Measurements from ENCODE around the gene MDGA2.

MDGA2 gene

GRCh38 chr14:47012533-47013280, 662.7 kb downstream of the MDGA2 start:
- no peaks in the 10 kb centered on the region for H3K36me3 Mint-ChIP-seq (ENCODE audit: low read depth)
- no peak overlapping the region for H3K4me3 Mint-ChIP-seq
- H3K27me3 Mint-ChIP-seq (ENCODE audit: low read depth): no peaks in the 10 kb centered on the region
- no peak overlapping the region for H3K27ac Mint-ChIP-seq
- no peak for TF ChIP-seq CTCF (IDR thresholded peaks at IDR 0.05; ENCODE audit: unreplicated experiment in 3 of 3)
- peaks cover 6% of the 10 kb centered on the region for H3K4me1 Mint-ChIP-seq
- no peaks in the 10 kb centered on the region for H3K9me3 Mint-ChIP-seq

- Mint-ChIP-seq H3K36me3 (ENCODE audit: low read depth) (no peaks in the 10 kb centered on the region), H3K4me3 (no peak overlapping the region), H3K27ac (no peak overlapping the region), H3K27me3 (ENCODE audit: low read depth) (no peaks in the 10 kb centered on the region), H3K9me3 (no peaks in the 10 kb centered on the region), H3K4me1 (peaks cover 6% of the 10 kb centered on the region)
- no peak for TF ChIP-seq CTCF (IDR thresholded peaks at IDR 0.05; ENCODE audit: unreplicated experiment in 3 of 3)
Measured at GRCh38 chr14:47009615-47010014, 665.8 kb downstream of the MDGA2 start.

GRCh38 chr14:47008732-47009131, 666.7 kb downstream of the MDGA2 start:
- H3K27me3 Mint-ChIP-seq (ENCODE audit: low read depth): no peaks in the 10 kb centered on the region
- no peaks in the 10 kb centered on the region for H3K9me3 Mint-ChIP-seq
- H3K27ac Mint-ChIP-seq: no peak overlapping the region
- no peak overlapping the region for H3K4me3 Mint-ChIP-seq
- no peaks in the 10 kb centered on the region for H3K36me3 Mint-ChIP-seq (ENCODE audit: low read depth)
- H3K4me1 Mint-ChIP-seq: peaks cover 6% of the 10 kb centered on the region
- no peak for TF ChIP-seq CTCF (IDR thresholded peaks at IDR 0.05; ENCODE audit: unreplicated experiment in 3 of 3)

GRCh38 chr14:46999661-47000060, 675.7 kb downstream of the MDGA2 start:
- no peak overlapping the region for H3K27ac Mint-ChIP-seq
- no peaks in the 10 kb centered on the region for H3K36me3 Mint-ChIP-seq (ENCODE audit: low read depth)
- peaks cover 3% of the 10 kb centered on the region for H3K9me3 Mint-ChIP-seq
- no peak for TF ChIP-seq CTCF (IDR thresholded peaks at IDR 0.05; ENCODE audit: unreplicated experiment in 3 of 3)
- H3K4me1 Mint-ChIP-seq: no peaks in the 10 kb centered on the region
- no peaks in the 10 kb centered on the region for H3K27me3 Mint-ChIP-seq (ENCODE audit: low read depth)
- no peak overlapping the region for H3K4me3 Mint-ChIP-seq

GRCh38 chr14:46989566-46989965, 685.8 kb downstream of the MDGA2 start:
- Mint-ChIP-seq H3K9me3 (no peaks in the 10 kb centered on the region), H3K36me3 (ENCODE audit: low read depth) (no peaks in the 10 kb centered on the region)
- TF ChIP-seq CTCF (IDR thresholded peaks at IDR 0.05; ENCODE audit: unreplicated experiment in 3 of 3): no peak

GRCh38 chr14:46988312-46988711, 687.1 kb downstream of the MDGA2 start:
- no peak overlapping the region for H3K27ac Mint-ChIP-seq
- no peak overlapping the region for H3K4me3 Mint-ChIP-seq
- no peak for TF ChIP-seq CTCF (IDR thresholded peaks at IDR 0.05; ENCODE audit: unreplicated experiment in 3 of 3)
- no peaks in the 10 kb centered on the region for H3K36me3 Mint-ChIP-seq (ENCODE audit: low read depth)
- peaks cover 33% of the 10 kb centered on the region for H3K4me1 Mint-ChIP-seq
- peaks cover 3% of the 10 kb centered on the region for H3K27me3 Mint-ChIP-seq (ENCODE audit: low read depth)
- no peaks in the 10 kb centered on the region for H3K9me3 Mint-ChIP-seq

More at GRCh38 chr14:46989566-46989965, 685.8 kb downstream of the MDGA2 start:
- Mint-ChIP-seq H3K4me3 (no peak overlapping the region), H3K4me1 (peaks cover 33% of the 10 kb centered on the region), H3K27ac (no peak overlapping the region), H3K27me3 (ENCODE audit: low read depth) (peaks cover 3% of the 10 kb centered on the region)
